HPDE6-E6E7 (cell line): ENCODE measurements around the gene VARS2.
A peak's percentile ranks its signal among the peaks of the same experiment; 100 is the strongest.
"Not testable (repeated sequence)": the region's sequence is repeated elsewhere in the genome, so short reads cannot be mapped to it uniquely, and the experiment has no call there.

Experiments used
- DNase-seq: peaks from one replicate; pipeline ENCODE4 v3.0.0; 2011; ENCODE audit warnings: missing footprints; ENCODE audit errors: extremely low spot score

The VARS2 gene

GRCh38 chr6:30898750-30899360 lies 15.2 kb upstream of the VARS2 start:
- no peak for DNase-seq

GRCh38 chr6:30900863-30901417 lies 13.1 kb upstream of the VARS2 start:
- DNase-seq: no peak

GRCh38 chr6:30901436-30901835 lies 12.6 kb upstream of the VARS2 start:
- no peak for DNase-seq

GRCh38 chr6:30902196-30902595 lies 11.8 kb upstream of the VARS2 start:
- DNase-seq: not testable (repeated sequence)

- no peak for DNase-seq
These were observed 11.3 kb upstream of the VARS2 start for GRCh38 chr6:30902709-30903108.

GRCh38 chr6:30903236-30903635 lies 10.8 kb upstream of the VARS2 start:
- DNase-seq: no peak

GRCh38 chr6:30907290-30907757 lies 6.7 kb upstream of the VARS2 start:
- not testable (repeated sequence) for DNase-seq

- DNase-seq: peak; percentile 90
These were observed 6.1 kb upstream of the VARS2 start, which contains the start of gene GTF2H4 for GRCh38 chr6:30907758-30908591. GTF2H4 (plus strand) TSS chr6:30908207.

GRCh38 chr6:30908700-30909099 lies 5.3 kb upstream of the VARS2 start:
- DNase-seq: no peak

- DNase-seq: not testable (repeated sequence)
These were observed 3.6 kb upstream of the VARS2 start for GRCh38 chr6:30910473-30910872.

- no peak for DNase-seq
These were observed 1.1 kb upstream of the VARS2 start for GRCh38 chr6:30912746-30913520.

- DNase-seq: no peak
These were observed 340 bp upstream of the VARS2 start for GRCh38 chr6:30913721-30914075.

GRCh38 chr6:30914854-30915590 lies 984 bp downstream of the VARS2 start:
- DNase-seq: no peak

GRCh38 chr6:30915591-30915946 lies 1.5 kb downstream of the VARS2 start:
- peak; percentile 72 for DNase-seq

GRCh38 chr6:30917041-30917440 lies 3.0 kb downstream of the VARS2 start:
- no peak for DNase-seq

GRCh38 chr6:30917487-30917886 lies 3.4 kb downstream of the VARS2 start:
- DNase-seq: no peak

GRCh38 chr6:30918670-30919069 lies 4.6 kb downstream of the VARS2 start:
- no peak for DNase-seq

GRCh38 chr6:30922447-30922852 lies 8.4 kb downstream of the VARS2 start:
- DNase-seq: no peak

- not testable (repeated sequence) for DNase-seq
These were observed 10.1 kb downstream of the VARS2 start for GRCh38 chr6:30924040-30924627.

GRCh38 chr6:30926644-30927043 lies 12.6 kb downstream of the VARS2 start:
- DNase-seq: no peak

GRCh38 chr6:30927080-30927479 lies 13.0 kb downstream of the VARS2 start:
- not testable (repeated sequence) for DNase-seq
